ENCODE measurements around the gene TTC4.
A peak's percentile ranks its signal among the peaks of the same experiment; 100 is the strongest.

Gene TTC4

GRCh38 chr1:54668567-54668966 lies 47.1 kb upstream of the TTC4 start:
- Histone ChIP-seq H3K36me3 (replicated peaks; ENCODE audit: insufficient read depth, low read length) (no peaks in the 10 kb centered on the region), H3K4me1 (ENCODE audit: low read length) (no peaks in the 10 kb centered on the region), H3K9me2 (replicated peaks; ENCODE audit: insufficient read depth, low read length) (no peaks in the 10 kb centered on the region), H3K79me2 (ENCODE audit: low read length) (no peaks in the 10 kb centered on the region), H2AFZ (ENCODE audit: low read length) (no peak overlapping the region), H3K9me3 (replicated peaks; ENCODE audit: insufficient read depth, low read length) (no peaks in the 10 kb centered on the region), H4K20me1 (ENCODE audit: insufficient read depth, low read length) (no peaks in the 10 kb centered on the region), H3K27ac (ENCODE audit: low read length) (no peak overlapping the region), H3F3A (ENCODE audit: insufficient read depth, low read length) (no peaks in the 10 kb centered on the region), H3K27me3 (replicated peaks; ENCODE audit: insufficient read depth, low read length) (no peaks in the 10 kb centered on the region), H3K4me3 (ENCODE audit: low read length) (no peak overlapping the region), H3K9ac (ENCODE audit: low read length) (no peak overlapping the region), H3K4me2 (ENCODE audit: low read depth, low read length) (no peak overlapping the region)
- DNase-seq = no peak
- no peak for TF ChIP-seq CTCF (IDR thresholded peaks at IDR 0.05; ENCODE audit: low read length)
- TF ChIP-seq EZH2phosphoT487 (IDR thresholded peaks at IDR 0.05; ENCODE audit: low read length) = no peak
- no peak for TF ChIP-seq EZH2 (optimal IDR thresholded peaks at IDR 0.05; ENCODE audit: low read depth, low read length)

GRCh38 chr1:54671985-54672608 lies 43.6 kb upstream of the TTC4 start:
- TF ChIP-seq CTCF (IDR thresholded peaks at IDR 0.05; ENCODE audit: low read length) = peak; percentile 84
- no peak for TF ChIP-seq EZH2 (optimal IDR thresholded peaks at IDR 0.05; ENCODE audit: low read depth, low read length)
- no peak for TF ChIP-seq EZH2phosphoT487 (IDR thresholded peaks at IDR 0.05; ENCODE audit: low read length)
- Histone ChIP-seq H3K4me2 (ENCODE audit: low read depth, low read length) (no peak overlapping the region), H3K9me3 (replicated peaks; ENCODE audit: insufficient read depth, low read length) (no peaks in the 10 kb centered on the region), H2AFZ (ENCODE audit: low read length) (0 out of 2 replicates have a peak overlapping the region, but pooled peaks have one; percentile 24), H3K27me3 (replicated peaks; ENCODE audit: insufficient read depth, low read length) (no peaks in the 10 kb centered on the region), H4K20me1 (ENCODE audit: insufficient read depth, low read length) (no peaks in the 10 kb centered on the region), H3K9me2 (replicated peaks; ENCODE audit: insufficient read depth, low read length) (no peaks in the 10 kb centered on the region), H3K9ac (ENCODE audit: low read length) (no peak overlapping the region), H3F3A (ENCODE audit: insufficient read depth, low read length) (no peaks in the 10 kb centered on the region), H3K4me1 (ENCODE audit: low read length) (no peaks in the 10 kb centered on the region), H3K4me3 (ENCODE audit: low read length) (no peak overlapping the region), H3K79me2 (ENCODE audit: low read length) (no peaks in the 10 kb centered on the region), H3K36me3 (replicated peaks; ENCODE audit: insufficient read depth, low read length) (no peaks in the 10 kb centered on the region), H3K27ac (ENCODE audit: low read length) (no peak overlapping the region)
- DNase-seq = peak; percentile 56

GRCh38 chr1:54678776-54679643 lies 36.7 kb upstream of the TTC4 start:
- H3K27me3 ChIP-seq (replicated peaks; ENCODE audit: insufficient read depth, low read length) = peaks cover 11% of the 10 kb centered on the region; the same call in 1 of the 2 replicates

More at GRCh38 chr1:54678776-54679643, 36.7 kb upstream of the TTC4 start:
- TF ChIP-seq EZH2phosphoT487 (IDR thresholded peaks at IDR 0.05; ENCODE audit: low read length) = no peak
- no peak for TF ChIP-seq EZH2 (optimal IDR thresholded peaks at IDR 0.05; ENCODE audit: low read depth, low read length)
- TF ChIP-seq CTCF (IDR thresholded peaks at IDR 0.05; ENCODE audit: low read length) = no peak
- no peak overlapping the region for H3K4me3 ChIP-seq (ENCODE audit: low read length)
- no peaks in the 10 kb centered on the region for H4K20me1 ChIP-seq (ENCODE audit: insufficient read depth, low read length)
- no peak overlapping the region for H3K4me2 ChIP-seq (ENCODE audit: low read depth, low read length)
- H3K9ac ChIP-seq (ENCODE audit: low read length) = no peak overlapping the region
- H3K9me3 ChIP-seq (replicated peaks; ENCODE audit: insufficient read depth, low read length) = no peaks in the 10 kb centered on the region
- no peak overlapping the region for H2AFZ ChIP-seq (ENCODE audit: low read length)
- no peaks in the 10 kb centered on the region for H3K4me1 ChIP-seq (ENCODE audit: low read length)
- DNase-seq = no peak
- H3F3A ChIP-seq (ENCODE audit: insufficient read depth, low read length) = no peaks in the 10 kb centered on the region
- no peak overlapping the region for H3K27ac ChIP-seq (ENCODE audit: low read length)
- H3K79me2 ChIP-seq (ENCODE audit: low read length) = no peaks in the 10 kb centered on the region
- no peaks in the 10 kb centered on the region for H3K9me2 ChIP-seq (replicated peaks; ENCODE audit: insufficient read depth, low read length)
- H3K36me3 ChIP-seq (replicated peaks; ENCODE audit: insufficient read depth, low read length) = no peaks in the 10 kb centered on the region

Data from MM.1S (cell line).